Astrocyte of the cerebellum (primary cell): ENCODE data around the gene TMEM212.
"Not testable (repeated sequence)": the region's sequence is repeated elsewhere in the genome, so short reads cannot be mapped to it uniquely, and the experiment has no call there.

Experiments used
- DNase-seq: peaks from one replicate; pipeline ENCODE4 v3.0.0-alpha.2; 2011; ENCODE audit warnings: low read depth
- H3K4me3 ChIP-seq: 2 replicates; pipeline ENCODE4 v1.5.1; 2011; ENCODE audit warnings: mild to moderate bottlenecking, low read depth, low read length, moderate library complexity
- CTCF ChIP-seq: IDR thresholded peaks from 2 replicates; pipeline ENCODE4 v1.5.1; 2012; ENCODE audit warnings: low read length, low read depth, moderate library complexity, mild to moderate bottlenecking; ENCODE audit errors: missing control alignments
- in situ Hi-C: cut with HindIII; loops from 2 replicates; pipeline ENCODE4 v1.10.0; 2017; ENCODE audit warnings: low sequenced_read_pairs

TMEM212 gene

GRCh38 chr3:171812811-171813210, 30.3 kb upstream of the TMEM212 start:
- H3K4me3 ChIP-seq, result no peak overlapping the region
- DNase-seq, result no peak
- in situ Hi-C loops, result no loop called here
- TF ChIP-seq CTCF, result no peak

GRCh38 chr3:171813278-171813896, 29.8 kb upstream of the TMEM212 start:
- no peak for TF ChIP-seq CTCF
- no peak overlapping the region for H3K4me3 ChIP-seq
- in situ Hi-C loops, result no loop called here
- no peak for DNase-seq

GRCh38 chr3:171813897-171814460, 29.2 kb upstream of the TMEM212 start:
- no peak for DNase-seq
- no peak overlapping the region for H3K4me3 ChIP-seq
- no peak for TF ChIP-seq CTCF
- in situ Hi-C loops, result no loop called here

GRCh38 chr3:171814662-171815061, 28.5 kb upstream of the TMEM212 start:
- DNase-seq, H3K4me3 ChIP-seq, in situ Hi-C loops: not testable (repeated sequence)

GRCh38 chr3:171815973-171816595, 27.1 kb upstream of the TMEM212 start:
- no peak overlapping the region for H3K4me3 ChIP-seq
- in situ Hi-C loops, result no loop called here
- TF ChIP-seq CTCF, result no peak
- no peak for DNase-seq

- H3K4me3 ChIP-seq, result no peak overlapping the region
- DNase-seq, result no peak
- in situ Hi-C loops, result no loop called here
- TF ChIP-seq CTCF, result no peak
Observed at GRCh38 chr3:171817074-171817800, 25.9 kb upstream of the TMEM212 start.

GRCh38 chr3:171821044-171821443, 22.1 kb upstream of the TMEM212 start:
- no peak for TF ChIP-seq CTCF
- H3K4me3 ChIP-seq, result no peak overlapping the region
- in situ Hi-C loops, result no loop called here
- DNase-seq, result no peak
